Activated T-cell treated with anti-CD3 and anti-CD28 coated beads, Interleukin-2, amount 50 U/mL, for 1 hour (primary cell): ENCODE results near the gene KCNK3.
"Not testable (repeated sequence)": the region's sequence is repeated elsewhere in the genome, so short reads cannot be mapped to it uniquely, and the experiment has no call there.

ENCODE experiments used
- DNase-seq: peaks from one replicate; pipeline ENCODE4 v3.0.0-alpha.2; 2020

Gene KCNK3

DNA sequence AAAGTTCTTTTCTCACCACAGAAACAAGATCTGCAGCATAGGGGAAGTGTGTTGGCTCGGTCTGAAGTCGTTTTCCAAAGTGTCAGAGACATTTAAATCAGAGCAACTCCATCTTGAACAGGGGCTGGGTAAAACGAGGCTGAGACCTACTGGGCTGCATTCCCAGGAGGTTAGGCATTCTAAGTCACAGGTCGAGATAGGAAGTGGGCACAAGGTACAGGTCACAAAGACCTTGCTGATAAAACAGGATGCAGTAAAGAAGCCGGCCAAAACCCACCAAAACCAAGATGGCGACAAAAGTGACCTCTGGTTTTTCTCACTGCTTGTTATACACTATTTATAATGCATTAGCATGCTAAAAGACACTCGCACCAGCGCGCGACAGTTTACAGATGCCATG is 68.5 kb downstream of the KCNK3 start:
- DNase-seq: not testable (repeated sequence)

GRCh38 chr2:26763019-26763418 is 70.5 kb downstream of the KCNK3 start:
- DNase-seq: no peak

GRCh38 chr2:26764078-26764887 is 71.8 kb downstream of the KCNK3 start, which contains the start of gene SLC35F6:
SLC35F6 (plus strand) TSS chr2:26764284; CDS start chr2:26764350, 66 bp downstream.
- peak; percentile 84 for DNase-seq

DNA sequence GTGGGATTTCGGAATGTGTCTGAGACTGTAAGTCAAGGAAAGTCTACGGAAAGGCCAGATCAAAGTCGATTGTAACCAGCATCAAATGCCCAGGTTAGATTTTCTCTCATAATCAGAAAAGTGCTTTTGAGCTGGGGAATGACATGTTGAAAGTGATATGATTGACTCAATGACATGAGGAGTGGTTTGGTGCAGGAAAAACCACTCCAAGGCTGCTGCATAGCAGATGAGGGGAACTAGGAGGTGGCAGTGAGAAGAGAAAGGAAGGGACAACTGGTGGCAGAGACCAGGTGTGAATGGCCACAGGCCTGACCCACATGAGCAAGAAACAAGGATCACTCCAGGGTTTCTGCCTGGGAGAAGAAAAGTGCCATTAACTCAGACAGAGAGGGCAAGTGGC is 72.4 kb downstream of the KCNK3 start:
- DNase-seq: no peak

GRCh38 chr2:26765475-26766200 is 73.1 kb downstream of the KCNK3 start:
- DNase-seq: no peak

DNA sequence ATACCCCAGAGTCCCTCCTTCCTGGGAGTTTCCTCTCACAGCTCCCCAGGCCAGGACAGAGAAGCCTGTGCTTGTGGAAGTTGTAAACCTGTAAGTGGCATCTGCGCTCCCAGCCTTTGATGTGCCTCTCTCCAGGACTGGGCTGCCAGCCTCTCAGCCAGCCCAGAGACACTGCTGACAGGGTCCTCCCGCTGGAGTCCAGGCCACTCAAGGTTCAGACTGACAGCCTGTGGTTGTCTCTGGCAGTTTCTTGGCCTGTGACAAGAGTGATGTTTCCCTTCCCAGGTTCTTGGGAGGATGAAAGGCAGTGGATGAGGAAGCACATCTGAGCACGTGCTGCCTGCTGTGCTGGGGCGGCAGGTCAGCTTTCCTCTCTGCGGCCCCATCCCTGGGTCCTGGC is 74.6 kb downstream of the KCNK3 start:
- no peak for DNase-seq

DNA sequence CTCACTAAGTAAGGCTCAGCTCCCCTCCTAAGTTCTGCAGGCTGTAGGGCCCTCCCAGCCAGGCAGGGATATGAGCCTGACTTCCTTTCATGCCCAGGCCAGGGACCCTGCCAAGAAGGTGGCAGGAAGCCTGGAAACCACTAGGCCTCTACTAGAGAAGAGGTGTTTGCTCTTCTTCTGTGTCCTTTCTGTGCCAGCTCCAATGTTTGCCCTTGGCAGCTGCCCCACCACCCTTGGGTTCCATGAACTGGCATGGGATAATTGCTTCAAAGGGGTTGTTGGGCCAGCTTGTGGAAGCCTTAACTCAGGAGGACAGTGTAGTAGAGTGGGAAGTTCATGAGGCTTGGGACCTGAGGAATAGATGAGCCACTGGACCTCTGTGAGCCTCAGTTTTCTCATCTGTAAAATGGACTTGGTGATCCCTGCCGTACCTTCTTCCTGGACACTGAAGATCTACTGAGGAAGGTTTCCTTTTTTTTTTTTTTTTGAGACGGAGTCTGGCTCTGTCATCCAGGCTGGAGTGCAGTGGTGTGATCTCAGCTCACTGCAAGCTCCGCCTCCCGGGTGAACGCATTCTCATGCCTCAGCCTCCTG is 75.5 kb downstream of the KCNK3 start:
- no peak for DNase-seq

GRCh38 chr2:26768759-26769088 is 76.2 kb downstream of the KCNK3 start:
- no peak for DNase-seq

DNA sequence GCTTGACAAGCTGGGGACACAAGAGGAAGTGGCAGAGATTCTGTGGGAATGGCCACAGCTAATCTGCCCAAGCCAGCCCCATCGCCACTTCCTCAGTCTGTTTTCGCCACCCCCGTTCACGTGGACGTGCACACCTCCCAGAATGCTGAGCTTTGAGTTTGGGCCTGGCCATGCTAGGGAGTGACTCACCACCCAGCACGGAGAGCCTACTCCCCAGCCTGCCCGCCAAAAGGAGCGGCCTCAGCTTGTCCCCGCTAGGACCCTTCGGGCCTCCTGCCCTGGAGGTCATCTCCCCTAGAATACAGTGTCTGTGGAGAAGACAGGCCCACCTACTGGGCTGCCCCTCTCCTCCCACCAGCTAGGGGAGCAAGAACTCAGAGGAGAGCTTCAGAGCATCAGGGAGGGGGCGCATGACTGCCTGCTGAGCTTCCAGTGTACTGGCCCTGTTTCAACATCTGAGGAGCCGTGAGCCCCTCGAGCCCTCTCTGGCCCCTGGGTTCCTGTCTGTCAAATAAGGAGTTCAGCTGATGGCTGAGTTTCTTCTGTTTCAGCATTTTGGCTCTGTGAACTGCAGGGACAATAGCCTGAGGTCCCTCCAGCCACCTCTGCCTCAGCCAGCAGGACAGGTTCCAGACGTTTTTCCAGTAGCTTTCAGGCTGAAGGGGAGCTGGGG is 76.7 kb downstream of the KCNK3 start:
- no peak for DNase-seq

- DNase-seq: no peak
Observed at GRCh38 chr2:26770986-26771586, 78.6 kb downstream of the KCNK3 start.

- no peak for DNase-seq
Observed at GRCh38 chr2:26772064-26773001, 79.8 kb downstream of the KCNK3 start.

- DNase-seq: no peak
Observed at GRCh38 chr2:26776195-26776800, 83.8 kb downstream of the KCNK3 start.

DNA sequence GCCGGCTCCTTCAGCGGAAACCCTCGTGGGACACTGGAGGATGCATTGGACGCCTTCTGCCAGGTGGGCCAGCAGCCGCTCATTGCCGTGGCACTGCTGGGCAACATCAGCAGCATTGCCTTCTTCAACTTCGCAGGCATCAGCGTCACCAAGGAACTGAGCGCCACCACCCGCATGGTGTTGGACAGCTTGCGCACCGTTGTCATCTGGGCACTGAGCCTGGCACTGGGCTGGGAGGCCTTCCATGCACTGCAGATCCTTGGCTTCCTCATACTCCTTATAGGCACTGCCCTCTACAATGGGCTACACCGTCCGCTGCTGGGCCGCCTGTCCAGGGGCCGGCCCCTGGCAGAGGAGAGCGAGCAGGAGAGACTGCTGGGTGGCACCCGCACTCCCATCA is 85.6 kb downstream of the KCNK3 start:
- DNase-seq: no peak

GRCh38 chr2:26778507-26778906 is 86.0 kb downstream of the KCNK3 start:
- DNase-seq: no peak

DNA sequence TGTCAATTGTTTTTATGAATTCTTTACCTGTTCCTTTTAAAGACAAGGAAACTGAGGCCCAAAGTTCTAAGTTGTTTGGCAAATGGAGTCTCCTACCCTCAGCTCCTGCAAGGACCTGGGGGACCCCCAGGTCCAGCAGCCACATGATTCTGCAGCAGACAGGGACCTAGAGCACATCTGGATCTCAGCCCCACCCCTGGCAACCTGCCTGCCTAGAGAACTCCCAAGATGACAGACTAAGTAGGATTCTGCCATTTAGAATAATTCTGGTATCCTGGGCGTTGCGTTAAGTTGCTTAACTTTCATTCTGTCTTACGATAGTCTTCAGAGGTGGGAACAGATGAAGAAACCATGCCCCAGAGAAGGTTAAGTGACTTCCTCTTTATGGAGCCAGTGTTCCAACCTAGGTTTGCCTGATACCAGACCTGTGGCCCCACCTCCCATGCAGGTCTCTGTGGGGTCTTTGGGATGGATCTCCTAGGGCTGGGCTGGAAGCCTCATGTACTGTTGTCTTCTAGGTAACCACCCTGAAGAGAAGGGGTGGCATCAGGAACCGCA is 87.8 kb downstream of the KCNK3 start:
- no peak for DNase-seq
